ENCODE results near the gene OR10K2. TPM values are rescaled to one million over a fixed set of nuclear protein-coding genes. Genes with fewer than 3 reads are reported as not detected.
A peak's percentile ranks its signal among the peaks of the same experiment; 100 is the strongest.
"Not testable (repeated sequence)": the region's sequence is repeated elsewhere in the genome, so short reads cannot be mapped to it uniquely, and the experiment has no call there.

OR10K2 gene
- total and polyA plus RNA-seq, 5 donors from 2014 or later = not detected

GRCh38 chr1:158396646-158397045 is 29.4 kb downstream of the OR10K2 start:
- H3K36me3 Mint-ChIP-seq = no peaks in the 10 kb centered on the region
- peaks cover 15% of the 10 kb centered on the region for H3K27me3 Mint-ChIP-seq
- ATAC-seq (ENCODE audit: low read depth in 2 of 2) (no peak), DNase-seq (no peak)
- no peak overlapping the region for H3K4me3 ChIP-seq (ENCODE audit: low read depth, low read length)
- H3K4me1 ChIP-seq (ENCODE audit: control insufficient read depth, insufficient read depth, low read length, poor library complexity, severe bottlenecking) = no peaks in the 10 kb centered on the region
- H3K27me3 ChIP-seq (ENCODE audit: control insufficient read depth, insufficient read depth, low read length) = peaks cover 5% of the 10 kb centered on the region
- peaks cover 0 to under 1% (median 0%) of the 10 kb centered on the region in 7 donors for H3K9me3 Mint-ChIP-seq
- H3K36me3 ChIP-seq (ENCODE audit: control insufficient read depth, insufficient read depth, low read length) = no peaks in the 10 kb centered on the region
- H3K4me1 Mint-ChIP-seq = no peaks in the 10 kb centered on the region
- no peak overlapping the region for H3K27ac ChIP-seq (ENCODE audit: insufficient read depth, low read length, poor library complexity, severe bottlenecking)
- no peak overlapping the region for H3K27ac Mint-ChIP-seq
- H3K4me3 Mint-ChIP-seq = no peak overlapping the region
- H3K9me3 ChIP-seq (ENCODE audit: control insufficient read depth in 2 of 2, low read length in 2 of 2) = no peaks in the 10 kb centered on the region

GRCh38 chr1:158393476-158393875 is 32.6 kb downstream of the OR10K2 start:
- no peaks in the 10 kb centered on the region for H3K27me3 Mint-ChIP-seq
- Histone ChIP-seq H3K4me3 (ENCODE audit: low read depth, low read length) (no peak overlapping the region), H3K27me3 (ENCODE audit: control insufficient read depth, insufficient read depth, low read length) (peaks cover 2% of the 10 kb centered on the region), H3K9me3 (ENCODE audit: control insufficient read depth in 2 of 2, low read length in 2 of 2) (no peaks in the 10 kb centered on the region), H3K4me1 (ENCODE audit: control insufficient read depth, insufficient read depth, low read length, poor library complexity, severe bottlenecking) (no peaks in the 10 kb centered on the region), H3K36me3 (ENCODE audit: control insufficient read depth, insufficient read depth, low read length) (no peaks in the 10 kb centered on the region), H3K27ac (ENCODE audit: insufficient read depth, low read length, poor library complexity, severe bottlenecking) (no peak overlapping the region)
- DNase-seq (no peak), ATAC-seq (ENCODE audit: low read depth in 2 of 2) (no peak)
- H3K27ac Mint-ChIP-seq = no peak overlapping the region
- no peaks in the 10 kb centered on the region for H3K36me3 Mint-ChIP-seq
- H3K4me1 Mint-ChIP-seq = no peaks in the 10 kb centered on the region
- no peaks in the 10 kb centered on the region for H3K9me3 Mint-ChIP-seq
- H3K4me3 Mint-ChIP-seq = no peak overlapping the region

- H3K4me3 Mint-ChIP-seq = no peak overlapping the region
- H3K36me3 Mint-ChIP-seq = no peaks in the 10 kb centered on the region
- no peaks in the 10 kb centered on the region for H3K36me3 ChIP-seq (ENCODE audit: control insufficient read depth, insufficient read depth, low read length)
- no peak overlapping the region for H3K27ac Mint-ChIP-seq
- no peak overlapping the region for H3K4me3 ChIP-seq (ENCODE audit: low read depth, low read length)
- peaks cover 2% of the 10 kb centered on the region for H3K27me3 ChIP-seq (ENCODE audit: control insufficient read depth, insufficient read depth, low read length)
- H3K9me3 Mint-ChIP-seq = peaks cover 0 to 5% (median 2%) of the 10 kb centered on the region in 7 donors
- DNase-seq = no peak
- no peaks in the 10 kb centered on the region for H3K4me1 ChIP-seq (ENCODE audit: control insufficient read depth, insufficient read depth, low read length, poor library complexity, severe bottlenecking)
- H3K9me3 ChIP-seq (ENCODE audit: control insufficient read depth in 2 of 2, low read length in 2 of 2) = no peaks in the 10 kb centered on the region
- no peaks in the 10 kb centered on the region for H3K4me1 Mint-ChIP-seq
- H3K27ac ChIP-seq (ENCODE audit: insufficient read depth, low read length, poor library complexity, severe bottlenecking) = no peak overlapping the region
- H3K27me3 Mint-ChIP-seq = no peaks in the 10 kb centered on the region
- no peak for ATAC-seq (ENCODE audit: low read depth in 2 of 2)
Observed at GRCh38 chr1:158391099-158391498, 34.9 kb downstream of the OR10K2 start.

- H3K4me3 Mint-ChIP-seq = no peak overlapping the region
- no peak overlapping the region for H3K27ac Mint-ChIP-seq
- H3K4me1 ChIP-seq (ENCODE audit: control insufficient read depth, insufficient read depth, low read length, poor library complexity, severe bottlenecking) = no peaks in the 10 kb centered on the region
- H3K36me3 ChIP-seq (ENCODE audit: control insufficient read depth, insufficient read depth, low read length) = no peaks in the 10 kb centered on the region
- H3K4me1 Mint-ChIP-seq = no peaks in the 10 kb centered on the region
- H3K4me3 ChIP-seq (ENCODE audit: low read depth, low read length) = no peak overlapping the region
- no peak overlapping the region for H3K27ac ChIP-seq (ENCODE audit: insufficient read depth, low read length, poor library complexity, severe bottlenecking)
- H3K36me3 Mint-ChIP-seq = no peaks in the 10 kb centered on the region
- ATAC-seq (ENCODE audit: low read depth in 2 of 2) (no peak), DNase-seq (no peak)
- H3K27me3 ChIP-seq (ENCODE audit: control insufficient read depth, insufficient read depth, low read length) = peaks cover 2% of the 10 kb centered on the region
- no peaks in the 10 kb centered on the region for H3K27me3 Mint-ChIP-seq
- peaks cover 0 to 5% (median 2%) of the 10 kb centered on the region in 7 donors for H3K9me3 Mint-ChIP-seq
- H3K9me3 ChIP-seq (ENCODE audit: control insufficient read depth in 2 of 2, low read length in 2 of 2) = no peaks in the 10 kb centered on the region
Observed at GRCh38 chr1:158390331-158390730, 35.7 kb downstream of the OR10K2 start.

GRCh38 chr1:158374860-158375259 is 51.2 kb downstream of the OR10K2 start:
- no peak for DNase-seq
- Mint-ChIP-seq H3K4me3 (no peak overlapping the region), H3K9me3 (peaks cover 0 to 11% (median 4%) of the 10 kb centered on the region in 7 donors), H3K4me1 (no peaks in the 10 kb centered on the region), H3K36me3 (no peaks in the 10 kb centered on the region), H3K27ac (no peak overlapping the region), H3K27me3 (peaks cover 6% of the 10 kb centered on the region)
- no peak for ATAC-seq (ENCODE audit: low read depth in 2 of 2)
- no peaks in the 10 kb centered on the region for H3K27me3 ChIP-seq (ENCODE audit: control insufficient read depth, insufficient read depth, low read length)
- H3K4me1 ChIP-seq (ENCODE audit: control insufficient read depth, insufficient read depth, low read length, poor library complexity, severe bottlenecking) = no peaks in the 10 kb centered on the region
- no peaks in the 10 kb centered on the region for H3K36me3 ChIP-seq (ENCODE audit: control insufficient read depth, insufficient read depth, low read length)
- H3K4me3 ChIP-seq (ENCODE audit: low read depth, low read length) = no peak overlapping the region
- H3K9me3 ChIP-seq (ENCODE audit: control insufficient read depth in 2 of 2, low read length in 2 of 2) = peaks cover 7 to 12% of the 10 kb centered on the region in 2 experiments
- H3K27ac ChIP-seq (ENCODE audit: insufficient read depth, low read length, poor library complexity, severe bottlenecking) = no peak overlapping the region

GRCh38 chr1:158374101-158374500 is 51.9 kb downstream of the OR10K2 start:
- H3K27me3 Mint-ChIP-seq; H3K4me1 ChIP-seq (ENCODE audit: control insufficient read depth, insufficient read depth, low read length, poor library complexity, severe bottlenecking); H3K36me3 ChIP-seq (ENCODE audit: control insufficient read depth, insufficient read depth, low read length); H3K4me3 ChIP-seq (ENCODE audit: low read depth, low read length); H3K4me1 Mint-ChIP-seq; DNase-seq; H3K4me3 Mint-ChIP-seq; H3K36me3 Mint-ChIP-seq; H3K27ac ChIP-seq (ENCODE audit: insufficient read depth, low read length, poor library complexity, severe bottlenecking); ATAC-seq (ENCODE audit: low read depth in 2 of 2); H3K27ac Mint-ChIP-seq; H3K27me3 ChIP-seq (ENCODE audit: control insufficient read depth, insufficient read depth, low read length): not testable (repeated sequence)
- H3K9me3 ChIP-seq (ENCODE audit: control insufficient read depth in 2 of 2, low read length in 2 of 2) = peaks cover 7 to 12% of the 10 kb centered on the region in 2 experiments
- H3K9me3 Mint-ChIP-seq = peaks cover 0 to 12% (median 4%) of the 10 kb centered on the region in 7 donors

GRCh38 chr1:158371188-158371953 is 54.7 kb downstream of the OR10K2 start:
- no peaks in the 10 kb centered on the region for H3K36me3 Mint-ChIP-seq
- peaks cover 0 to 12% (median 5%) of the 10 kb centered on the region in 7 donors for H3K9me3 Mint-ChIP-seq
- H3K4me1 Mint-ChIP-seq = no peaks in the 10 kb centered on the region
- Histone ChIP-seq H3K27ac (ENCODE audit: insufficient read depth, low read length, poor library complexity, severe bottlenecking) (no peak overlapping the region), H3K4me3 (ENCODE audit: low read depth, low read length) (no peak overlapping the region), H3K9me3 (ENCODE audit: control insufficient read depth in 2 of 2, low read length in 2 of 2) (peaks cover 7 to 12% of the 10 kb centered on the region in 2 experiments), H3K36me3 (ENCODE audit: control insufficient read depth, insufficient read depth, low read length) (no peaks in the 10 kb centered on the region), H3K4me1 (ENCODE audit: control insufficient read depth, insufficient read depth, low read length, poor library complexity, severe bottlenecking) (no peaks in the 10 kb centered on the region), H3K27me3 (ENCODE audit: control insufficient read depth, insufficient read depth, low read length) (no peaks in the 10 kb centered on the region)
- no peaks in the 10 kb centered on the region for H3K27me3 Mint-ChIP-seq
- ATAC-seq (ENCODE audit: low read depth in 2 of 2) = peak in 1 of 2 donors; percentile 34
- DNase-seq = peak in 1 of 3 donors; percentile 2
- no peak overlapping the region for H3K27ac Mint-ChIP-seq
- H3K4me3 Mint-ChIP-seq = no peak overlapping the region

Measured in CD4-positive, CD25-positive, alpha-beta regulatory T cell (primary cell).